A673 (cell line): Measurements from ENCODE around the gene KIF26B. TPM values are rescaled to one million over a fixed set of nuclear protein-coding genes. Genes with fewer than 3 reads are reported as not detected.

Experiments
- BruUV-seq: library from RNA; stranded (reverse); fragments of 400-500 nt; replicated peaks from 2 replicates; lab custom pipeline; 2021; lab: Mats Ljungman, UMichigan
- CTCF ChIA-PET: fragments of 300-600 bp; sonication (Branson Sonifier 250); formaldehyde crosslinking; loops from one replicate; lab custom pipeline; 2022; ENCODE audit warnings: antibody characterized with exemption; lab: Charles Lee
- POLR2A ChIA-PET: fragments of 300-600 bp; sonication (Branson Sonifier 250); formaldehyde crosslinking; loops from one replicate; lab custom pipeline; 2022; ENCODE audit warnings: antibody characterized with exemption; ENCODE audit not compliant: low non-redundant PET; lab: Charles Lee
- DNase-seq: peaks from one replicate; pipeline ENCODE4 v3.0.0-alpha.2; 2015; ENCODE audit warnings: low spot score
- H3K27ac ChIP-seq: fragments of 200-600 bp; sonication (generic); 2 replicates; pipeline ENCODE4 v1.5.1; 2016; ENCODE audit warnings: mixed run types, low read depth, mild to moderate bottlenecking, mixed read lengths, antibody characterized with exemption, low read length; ENCODE audit not compliant: poor library complexity, severe bottlenecking
- H3K27me3 ChIP-seq: fragments of 200-600 bp; sonication (generic); replicated peaks from 2 replicates; pipeline ENCODE4 v1.6.1; 2017; ENCODE audit warnings: mixed run types, low read depth, mild to moderate bottlenecking, mixed read lengths, antibody characterized with exemption, low read length; ENCODE audit not compliant: insufficient read depth, poor library complexity
- H3K36me3 ChIP-seq: fragments of 200-600 bp; sonication (generic); 2 replicates; pipeline ENCODE4 v1.6.1; 2016; ENCODE audit warnings: mixed run types, mild to moderate bottlenecking, mixed read lengths, antibody characterized with exemption, low read length; ENCODE audit not compliant: insufficient read depth, poor library complexity, severe bottlenecking
- H3K4me1 ChIP-seq: fragments of 200-600 bp; sonication (generic); 2 replicates; pipeline ENCODE4 v1.6.1; 2017; ENCODE audit warnings: mixed run types, mild to moderate bottlenecking, mixed read lengths, antibody characterized with exemption, low read length; ENCODE audit not compliant: insufficient read depth, poor library complexity, severe bottlenecking
- H3K4me3 ChIP-seq: fragments of 200-600 bp; sonication (generic); 2 replicates; pipeline ENCODE4 v1.5.1; 2016; ENCODE audit warnings: low read depth, mixed run types, mild to moderate bottlenecking, mixed read lengths, low read length; ENCODE audit not compliant: poor library complexity, severe bottlenecking
- H3K9me3 ChIP-seq: fragments of 200-600 bp; sonication (generic); 2 replicates; pipeline ENCODE4 v1.6.1; 2016; ENCODE audit warnings: mixed run types, low read depth, mild to moderate bottlenecking, mixed read lengths, antibody characterized with exemption, low read length; ENCODE audit not compliant: poor library complexity, severe bottlenecking
- CTCF ChIP-seq: fragments of 300-800, 200-600 bp; sonication (generic); conservative IDR thresholded peaks from 2 replicates; pipeline ENCODE4 v1.5.1; 2017; ENCODE audit warnings: low read depth, mild to moderate bottlenecking, antibody characterized with exemption, low read length, moderate library complexity, mixed read lengths
- EZH2 ChIP-seq: fragments of 200-600 bp; sonication (generic); IDR thresholded peaks from 2 replicates; pipeline ENCODE4 v1.6.1; 2017; ENCODE audit warnings: borderline replicate concordance, low read depth, mild to moderate bottlenecking, mixed read lengths, antibody characterized with exemption, low read length; ENCODE audit not compliant: poor library complexity, severe bottlenecking
- intact Hi-C: fragments of 100-400 bp; cut with micrococcal nuclease; formaldehyde crosslinking; loops from one replicate; pipeline ENCODE4 v1.10.0; 2022; ENCODE audit not compliant: unreplicated experiment
- total RNA-seq: library from RNA; stranded (reverse); gene quantifications from 2 replicates; pipeline ENCODE4 v1.2.3, GENCODE V29; 2021

KIF26B gene
- total RNA-seq, 1 experiment from 2014 or later: not detected

DNA sequence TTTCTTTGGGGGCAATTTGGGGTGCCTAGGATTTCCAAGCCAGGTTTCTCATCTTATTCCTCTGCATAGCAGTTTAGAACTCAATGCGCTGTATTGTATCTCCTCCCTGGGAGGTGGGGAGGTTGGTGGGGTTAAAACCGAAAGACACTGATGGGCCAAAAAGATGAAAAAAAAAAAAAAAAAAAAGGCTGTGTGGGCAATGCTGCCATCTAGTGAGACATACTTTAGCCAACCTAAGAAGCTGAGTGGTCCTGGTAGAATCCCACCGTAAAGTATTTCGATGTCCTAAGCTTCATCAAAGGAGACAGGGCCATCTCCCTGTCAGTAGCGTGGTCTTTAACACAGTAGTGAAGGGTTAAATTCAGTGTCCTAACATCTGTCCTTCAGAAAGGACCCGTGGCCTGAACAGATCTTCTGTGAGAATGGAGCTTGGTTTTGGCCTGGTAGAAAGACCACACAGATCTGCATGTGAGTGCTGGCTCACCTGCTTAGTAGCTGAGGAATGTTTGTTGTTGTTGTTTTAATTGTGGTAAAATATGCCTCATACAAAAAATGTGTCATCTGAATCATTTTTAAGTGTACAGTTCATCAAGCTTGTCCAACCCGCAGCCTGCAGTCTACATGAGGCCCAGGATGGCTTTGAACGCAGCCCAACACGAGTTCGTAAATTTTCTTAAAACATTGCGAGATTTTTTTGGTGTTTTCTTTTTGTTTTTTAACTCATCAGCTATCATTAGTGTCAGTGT lies 226.2 kb downstream of the KIF26B start:
- no peaks in the 10 kb centered on the region for H3K36me3 ChIP-seq
- no peak overlapping the region for H3K27ac ChIP-seq
- intact Hi-C loops: loop anchor here (2.0 kb wide), 1 partner anchor 224 kb away; no protein-coding TSS in a partner anchor
- no peaks in the 10 kb centered on the region for H3K9me3 ChIP-seq
- no TSS peak for BruUV-seq
- peaks cover 28% of the 10 kb centered on the region for H3K27me3 ChIP-seq
- DNase-seq: no peak
- no peaks in the 10 kb centered on the region for H3K4me1 ChIP-seq
- ChIA-PET POLR2A (no interaction called here), CTCF (interaction anchor here (0.5 to 1.2 kb wide), 7 partner anchors 35 to 1001 kb away, joined by 3 to 14 read pairs (median 6); no protein-coding TSS in a partner anchor)
- no peak overlapping the region for H3K4me3 ChIP-seq
- TF ChIP-seq CTCF (peak; percentile 52), EZH2 (no peak)

DNA sequence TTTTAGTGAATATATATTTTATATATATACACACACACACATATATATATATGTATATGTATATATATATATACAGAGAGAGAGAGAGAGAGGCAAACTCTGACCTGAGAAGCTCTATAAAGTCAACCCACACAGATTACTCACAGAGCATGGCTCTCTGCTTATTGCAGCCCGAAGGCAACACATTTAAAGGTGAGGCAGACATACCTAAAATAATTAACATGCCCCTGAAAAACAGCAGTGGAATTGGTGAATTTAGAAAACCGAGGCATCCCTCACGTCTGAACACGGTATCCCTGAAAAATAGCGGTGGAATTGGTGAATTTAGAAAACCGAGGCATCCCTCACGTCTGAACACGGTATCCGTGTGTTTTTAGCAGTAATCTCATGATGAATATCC lies 228.2 kb downstream of the KIF26B start:
- no peak for DNase-seq
- POLR2A ChIA-PET: no interaction called here
- Histone ChIP-seq H3K9me3 (no peaks in the 10 kb centered on the region), H3K4me1 (no peaks in the 10 kb centered on the region), H3K27ac (no peak overlapping the region), H3K4me3 (no peak overlapping the region), H3K27me3 (peaks cover 26% of the 10 kb centered on the region), H3K36me3 (no peaks in the 10 kb centered on the region)
- intact Hi-C loops: no loop called here
- BruUV-seq: no TSS peak
- CTCF ChIA-PET: no interaction called here
- TF ChIP-seq CTCF (no peak), EZH2 (no peak)

DNA sequence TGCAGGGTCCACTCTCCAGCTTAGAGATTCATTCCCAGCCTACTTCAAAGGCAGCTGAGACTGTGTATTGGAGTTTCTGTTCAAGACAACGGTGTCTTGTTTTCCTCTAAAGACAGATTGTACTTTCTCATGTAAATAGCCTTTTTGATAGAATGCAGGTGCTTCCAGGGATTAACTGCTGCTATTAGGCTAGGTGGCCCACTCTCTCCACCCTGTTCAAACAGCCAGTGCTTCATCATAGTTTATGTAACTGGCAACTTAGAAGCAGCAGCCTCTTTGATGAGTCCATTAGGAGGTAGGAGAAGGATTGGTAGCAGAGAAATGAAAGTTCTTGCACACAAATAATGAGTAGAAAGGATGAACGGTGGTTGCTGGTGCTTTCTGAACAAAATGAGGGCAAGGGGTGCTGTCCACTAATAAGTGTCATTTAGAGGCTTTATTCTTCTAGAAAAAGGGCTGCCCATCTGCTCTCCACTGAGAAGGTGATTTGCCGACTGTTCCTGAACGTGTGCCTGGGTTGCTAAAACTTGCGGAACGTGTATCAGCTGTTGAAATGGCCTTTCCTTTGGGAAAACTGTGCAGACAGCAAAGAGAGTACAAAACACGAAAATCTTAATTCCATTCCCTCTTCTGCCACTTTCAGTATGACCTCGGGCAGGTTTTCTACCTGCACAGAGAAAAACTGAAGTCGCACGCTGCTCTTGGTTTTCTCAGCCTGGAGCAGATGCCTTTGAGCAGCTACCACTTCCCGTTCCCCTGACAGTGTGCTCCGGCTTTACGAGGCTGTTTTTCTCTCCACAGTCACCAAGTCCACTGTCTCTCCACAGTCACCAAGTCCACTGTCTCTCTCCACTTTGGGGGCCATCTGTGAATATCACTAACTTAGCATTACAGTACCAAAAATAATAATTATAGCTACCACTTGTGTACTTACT lies 228.9 kb downstream of the KIF26B start:
- no TSS peak for BruUV-seq
- no peak for DNase-seq
- intact Hi-C loops: no loop called here
- no peak overlapping the region for H3K27ac ChIP-seq
- H3K4me1 ChIP-seq: no peaks in the 10 kb centered on the region
- H3K4me3 ChIP-seq: no peak overlapping the region
- no peaks in the 10 kb centered on the region for H3K9me3 ChIP-seq
- no peaks in the 10 kb centered on the region for H3K36me3 ChIP-seq
- CTCF ChIA-PET: no interaction called here
- no peak for TF ChIP-seq CTCF
- no peak for TF ChIP-seq EZH2
- peaks cover 26% of the 10 kb centered on the region for H3K27me3 ChIP-seq
- POLR2A ChIA-PET: no interaction called here
